Measurements from ENCODE around the gene CD93. TPM values are rescaled to one million over a fixed set of nuclear protein-coding genes. Genes with fewer than 3 reads are reported as not detected.

The CD93 gene
- polyA plus RNA-seq, 1 donor from 2014 or later, result not detected

- Histone ChIP-seq H3K4me2 (ENCODE audit: low read length) (no peak overlapping the region), H2AFZ (ENCODE audit: low read depth, low read length) (no peak overlapping the region)
Measured at GRCh38 chr20:23063581-23063980, 22.5 kb downstream of the CD93 start.

GRCh38 chr20:23063168-23063567 is 23.0 kb downstream of the CD93 start:
- Histone ChIP-seq H4K20me1 (ENCODE audit: insufficient read depth) (no peaks in the 10 kb centered on the region), H3K9me3 (ENCODE audit: low read length) (no peaks in the 10 kb centered on the region), H3K9ac (ENCODE audit: low read length) (no peak overlapping the region), H3K27me3 (ENCODE audit: insufficient read depth, low read depth, low read length) (peaks cover 22% of the 10 kb centered on the region), H3K79me2 (replicated peaks; ENCODE audit: insufficient read depth, low read length) (no peaks in the 10 kb centered on the region), H3K4me3 (ENCODE audit: low read length) (no peak overlapping the region), H3K27ac (ENCODE audit: low read length) (no peak overlapping the region), H3F3A (ENCODE audit: insufficient read depth, low read length, poor library complexity, severe bottlenecking) (no peaks in the 10 kb centered on the region), H2AFZ (ENCODE audit: low read depth, low read length) (no peak overlapping the region), H3K36me3 (ENCODE audit: insufficient read depth, low read length) (no peaks in the 10 kb centered on the region), H3K9me2 (ENCODE audit: insufficient read depth, low read length) (no peaks in the 10 kb centered on the region), H3K4me2 (ENCODE audit: low read length) (no peak overlapping the region)
- TF ChIP-seq POLR2AphosphoS5 (IDR thresholded peaks at IDR 0.05), result no peak
- no peak for TF ChIP-seq RAD21 (conservative IDR thresholded peaks at IDR 0.05)
- TF ChIP-seq SMC3 (conservative IDR thresholded peaks at IDR 0.05; ENCODE audit: poor library complexity), result no peak
- no peak for TF ChIP-seq TAF1 (IDR thresholded peaks at IDR 0.05; ENCODE audit: low read depth)
- no peak for TF ChIP-seq REST (IDR thresholded peaks at IDR 0.05; ENCODE audit: borderline replicate concordance)
- TF ChIP-seq CTCF (IDR thresholded peaks at IDR 0.05; ENCODE audit: poor library complexity, severe bottlenecking), result no peak
- TF ChIP-seq EZH2 (IDR thresholded peaks at IDR 0.05; ENCODE audit: borderline replicate concordance, insufficient read depth, low read length, poor library complexity, severe bottlenecking), result no peak

More at GRCh38 chr20:23063581-23063980, 22.5 kb downstream of the CD93 start:
- Histone ChIP-seq H3K79me2 (replicated peaks; ENCODE audit: insufficient read depth, low read length) (no peaks in the 10 kb centered on the region), H4K20me1 (ENCODE audit: insufficient read depth) (no peaks in the 10 kb centered on the region), H3K27me3 (ENCODE audit: insufficient read depth, low read depth, low read length) (peaks cover 22% of the 10 kb centered on the region), H3F3A (ENCODE audit: insufficient read depth, low read length, poor library complexity, severe bottlenecking) (no peaks in the 10 kb centered on the region), H3K36me3 (ENCODE audit: insufficient read depth, low read length) (no peaks in the 10 kb centered on the region), H3K9me3 (ENCODE audit: low read length) (no peaks in the 10 kb centered on the region), H3K4me3 (ENCODE audit: low read length) (no peak overlapping the region), H3K9ac (ENCODE audit: low read length) (no peak overlapping the region), H3K9me2 (ENCODE audit: insufficient read depth, low read length) (no peaks in the 10 kb centered on the region), H3K27ac (ENCODE audit: low read length) (no peak overlapping the region)
- TF ChIP-seq SMC3 (conservative IDR thresholded peaks at IDR 0.05; ENCODE audit: poor library complexity), result no peak
- no peak for TF ChIP-seq TAF1 (IDR thresholded peaks at IDR 0.05; ENCODE audit: low read depth)
- TF ChIP-seq EZH2 (IDR thresholded peaks at IDR 0.05; ENCODE audit: borderline replicate concordance, insufficient read depth, low read length, poor library complexity, severe bottlenecking), result no peak
- TF ChIP-seq EP300 (conservative IDR thresholded peaks at IDR 0.05; ENCODE audit: poor library complexity, severe bottlenecking), result no peak
- no peak for TF ChIP-seq POLR2AphosphoS5 (IDR thresholded peaks at IDR 0.05)
- no peak for TF ChIP-seq REST (IDR thresholded peaks at IDR 0.05; ENCODE audit: borderline replicate concordance)
- no peak for TF ChIP-seq MXI1 (conservative IDR thresholded peaks at IDR 0.05; ENCODE audit: poor library complexity, severe bottlenecking)
- TF ChIP-seq RAD21 (conservative IDR thresholded peaks at IDR 0.05), result no peak
- no peak for TF ChIP-seq CTCF (IDR thresholded peaks at IDR 0.05; ENCODE audit: poor library complexity, severe bottlenecking)

Data from neural cell (in vitro differentiated cells).